IMR-90 (cell line): ENCODE data around the gene CCDC90B. TPM values are rescaled to one million over a fixed set of nuclear protein-coding genes. Genes with fewer than 3 reads are reported as not detected.
"Not testable (repeated sequence)": the region's sequence is repeated elsewhere in the genome, so short reads cannot be mapped to it uniquely, and the experiment has no call there.

Experiments used
- ATAC-seq: fragments of 200-7000 bp; cut with Tn5 transposase; 2 replicates; pipeline ENCODE4 v1.9.1; 2020; ENCODE audit warnings: low read depth, mild to moderate bottlenecking, moderate library complexity
- BruUV-seq: library from RNA; stranded (reverse); fragments of 400-500 nt; replicated peaks from 2 replicates; lab custom pipeline; 2021; lab: Mats Ljungman, UMichigan
- CTCF ChIA-PET: fragments of 300-600 bp; formaldehyde crosslinking; extraction: SDS; loops from one replicate; lab custom pipeline; 2021; ENCODE audit warnings: antibody characterized with exemption; lab: Yijun Ruan, JAX
- POLR2A ChIA-PET: fragments of 300-600 bp; sonication (Branson Sonifier 250); formaldehyde crosslinking; loops from one replicate; lab custom pipeline; 2022; ENCODE audit warnings: antibody characterized with exemption; ENCODE audit not compliant: unreplicated experiment; lab: Charles Lee
- DNase-seq: peaks from one replicate; pipeline ENCODE4 v3.0.0; 2013
- H2AFZ ChIP-seq: replicated peaks from 2 replicates; pipeline ENCODE3; 2013; ENCODE audit warnings: low read length, mild to moderate bottlenecking; ENCODE audit not compliant: poor library complexity
- H2AK5ac ChIP-seq: 2 replicates; pipeline ENCODE4 v1.6.1; 2013; ENCODE audit warnings: low read depth, low read length, inconsistent platforms
- H2AK9ac ChIP-seq: replicated peaks from 2 replicates; pipeline ENCODE3; 2013; ENCODE audit warnings: mild to moderate bottlenecking, low read depth, low read length, moderate library complexity; ENCODE audit not compliant: poor library complexity
- H2BK120ac ChIP-seq: 2 replicates; pipeline ENCODE4 v1.6.1; 2013; ENCODE audit warnings: low read depth, low read length, inconsistent platforms
- H2BK15ac ChIP-seq: 3 replicates; pipeline ENCODE4 v1.6.1; 2013; ENCODE audit warnings: low read depth, low read length, inconsistent platforms
- H2BK20ac ChIP-seq: 2 replicates; pipeline ENCODE4 v1.6.1; 2013; ENCODE audit warnings: low read depth, mild to moderate bottlenecking, inconsistent platforms, low read length, moderate library complexity
- H2BK5ac ChIP-seq: 2 replicates; pipeline ENCODE4 v1.6.1; 2013; ENCODE audit warnings: mild to moderate bottlenecking, low read depth, low read length, inconsistent platforms; ENCODE audit not compliant: poor library complexity, severe bottlenecking
- H3K14ac ChIP-seq: replicated peaks from 2 replicates; pipeline ENCODE4 v1.6.1; 2013; ENCODE audit warnings: low read depth, low read length, inconsistent platforms
- H3K18ac ChIP-seq: 2 replicates; pipeline ENCODE4 v1.6.1; 2013; ENCODE audit warnings: low read depth, low read length, control low read depth
- H3K23ac ChIP-seq: 2 replicates; pipeline ENCODE4 v1.6.1; 2013; ENCODE audit warnings: low read depth, low read length, inconsistent platforms
- H3K27ac ChIP-seq: 2 replicates; pipeline ENCODE4 v1.5.1; 2013; ENCODE audit warnings: mild to moderate bottlenecking, control low read depth, low read length; ENCODE audit not compliant: insufficient read depth
- H3K27me3 ChIP-seq: 2 replicates; pipeline ENCODE4 v1.6.1; 2013; ENCODE audit warnings: low read length; ENCODE audit not compliant: control insufficient read depth, insufficient read depth
- H3K36me3 ChIP-seq: 2 replicates; pipeline ENCODE4 v1.6.1; 2013; ENCODE audit warnings: low read length, mixed read lengths; ENCODE audit not compliant: control insufficient read depth, insufficient read depth
- H3K4ac ChIP-seq: 2 replicates; pipeline ENCODE4 v1.6.1; 2013; ENCODE audit warnings: low read depth, low read length, inconsistent platforms
- H3K4me1 ChIP-seq: 2 replicates; pipeline ENCODE4 v1.6.1; 2013; ENCODE audit warnings: low read length, mixed read lengths; ENCODE audit not compliant: control insufficient read depth, insufficient read depth
- H3K4me2 ChIP-seq: 2 replicates; pipeline ENCODE4 v1.6.1; 2013; ENCODE audit warnings: low read depth, mild to moderate bottlenecking, control low read depth, low read length, moderate library complexity
- H3K4me3 ChIP-seq: 2 replicates; pipeline ENCODE4 v1.5.1; 2013; ENCODE audit warnings: low read depth, mild to moderate bottlenecking, control low read depth, low read length, moderate library complexity; ENCODE audit not compliant: insufficient read depth
- H3K56ac ChIP-seq: 2 replicates; pipeline ENCODE4 v1.6.1; 2013; ENCODE audit warnings: low read length, inconsistent platforms; ENCODE audit not compliant: insufficient read depth; ENCODE audit errors: extremely low read depth
- H3K79me1 ChIP-seq, 2 experiments: 2 replicates each; pipeline ENCODE4 v1.6.1; 2013; ENCODE audit warnings: low read length in 2 of 2, inconsistent platforms in 1 of 2, low read depth in 1 of 2
- H3K9ac ChIP-seq: 2 replicates; pipeline ENCODE4 v1.6.1; 2013; ENCODE audit warnings: low read depth, low read length, control low read depth
- H3K9me1 ChIP-seq: 2 replicates; pipeline ENCODE4 v1.6.1; 2013; ENCODE audit warnings: low read length, inconsistent platforms; ENCODE audit not compliant: insufficient read depth
- H3K9me3 ChIP-seq: 2 replicates; pipeline ENCODE4 v1.6.1; 2013; ENCODE audit warnings: low read length; ENCODE audit not compliant: control insufficient read depth, insufficient read depth
- H4K20me1 ChIP-seq: 2 replicates; pipeline ENCODE4 v1.6.1; 2013; ENCODE audit warnings: low read length, inconsistent platforms; ENCODE audit not compliant: insufficient read depth
- H4K5ac ChIP-seq: 2 replicates; pipeline ENCODE4 v1.6.1; 2013; ENCODE audit warnings: mild to moderate bottlenecking, low read depth, low read length, control low read depth
- H4K8ac ChIP-seq, 2 experiments: 2 replicates each; pipeline ENCODE4 v1.6.1; 2013; ENCODE audit warnings: low read depth in 2 of 2, low read length in 2 of 2, control low read depth in 1 of 2, inconsistent platforms in 1 of 2
- H4K91ac ChIP-seq: 2 replicates; pipeline ENCODE4 v1.6.1; 2013; ENCODE audit warnings: low read depth, low read length, inconsistent platforms; ENCODE audit not compliant: insufficient read depth
- WGBS, 2 experiments: methylation state at CpG; one replicate each; pipeline versions ENCODE4 v1.1.5 to v1.1.7; 2013; ENCODE audit warnings: missing lambda C conversion rate in 2 of 2; ENCODE audit not compliant: insufficient read length in 1 of 2; ENCODE audit errors: extremely low coverage in 2 of 2; 5-methylcytosine and 5-hydroxymethylcytosine counted together
- dilution Hi-C: fragments of 300-500 bp; cut with HindIII; formaldehyde crosslinking; loops from one replicate; pipeline ENCODE4 v1.14.3; 2018; ENCODE audit warnings: low sequenced_read_pairs; ENCODE audit not compliant: unreplicated experiment
- in situ Hi-C: fragments of 300-500 bp; cut with MboI; formaldehyde crosslinking; loops from 3 replicates; pipeline ENCODE4 v1.14.3; 2019; ENCODE audit warnings: low sequenced_read_pairs, inconsistent platforms, mixed read lengths
- intact Hi-C: fragments of 100-400 bp; cut with micrococcal nuclease; formaldehyde crosslinking; loops from 2 replicates; pipeline ENCODE4 v1.10.0; 2022
- polyA plus RNA-seq, 3 experiments: library from polyadenylated mRNA; depleted of rRNA; stranded (reverse); fragments of >200 nt; gene quantifications; 2 replicates each; pipeline ENCODE4 v1.2.3, GENCODE V29; 2012; ENCODE audit warnings: low replicate concordance in 1 of 3
- total RNA-seq: library from RNA; depleted of rRNA; stranded (reverse); fragments of >200 nt; gene quantifications from 2 replicates; pipeline ENCODE4 v1.2.3, GENCODE V29; 2012

Gene CCDC90B
- total and polyA plus RNA-seq, 2 of the 4 experiments (the other 2 are of a cell fraction) = 35.8 to 43.7 TPM

GRCh38 chr11:83316897-83317268 lies 30.7 kb upstream of the CCDC90B start:
- H3K4me3 ChIP-seq, H2AFZ ChIP-seq, H3K56ac ChIP-seq, H3K27ac ChIP-seq, H2AK5ac ChIP-seq, CTCF ChIA-PET, H3K4ac ChIP-seq, H3K79me1 ChIP-seq, H2BK15ac ChIP-seq, H3K4me1 ChIP-seq, POLR2A ChIA-PET, in situ Hi-C loops, H3K9me1 ChIP-seq, ATAC-seq, H4K20me1 ChIP-seq, DNase-seq, H2AK9ac ChIP-seq, H4K91ac ChIP-seq, H2BK5ac ChIP-seq, H3K18ac ChIP-seq, H3K27me3 ChIP-seq, intact Hi-C loops, H2BK20ac ChIP-seq, dilution Hi-C loops, H4K5ac ChIP-seq, BruUV-seq, H4K8ac ChIP-seq, H3K23ac ChIP-seq, H3K9me3 ChIP-seq, H3K14ac ChIP-seq, H3K9ac ChIP-seq, H2BK120ac ChIP-seq, H3K36me3 ChIP-seq, H3K4me2 ChIP-seq: not testable (repeated sequence)
- 73% methylated on average over 3 of the region's 31 CpGs; no CpG with 5 or more reads in 1 of the 2 experiments for WGBS, 2 experiments

- H3K79me1 ChIP-seq, H3K56ac ChIP-seq, H3K9me3 ChIP-seq, in situ Hi-C loops, H2AK9ac ChIP-seq, POLR2A ChIA-PET, H4K20me1 ChIP-seq, ATAC-seq, dilution Hi-C loops, H2AK5ac ChIP-seq, H3K23ac ChIP-seq, H4K5ac ChIP-seq, H2BK5ac ChIP-seq, H3K18ac ChIP-seq, H4K91ac ChIP-seq, H2BK20ac ChIP-seq, H2BK15ac ChIP-seq, H3K4ac ChIP-seq, H3K4me2 ChIP-seq, H2AFZ ChIP-seq, DNase-seq, CTCF ChIA-PET, intact Hi-C loops, H3K27me3 ChIP-seq, BruUV-seq, H3K4me3 ChIP-seq, H3K9ac ChIP-seq, H3K36me3 ChIP-seq, H3K14ac ChIP-seq, H3K4me1 ChIP-seq, H3K27ac ChIP-seq, H2BK120ac ChIP-seq, H4K8ac ChIP-seq, H3K9me1 ChIP-seq: not testable (repeated sequence)
- no CpG with 5 or more reads among the region's 59 CpGs for WGBS, 2 experiments
Observed at GRCh38 chr11:83316143-83316896, 30.2 kb upstream of the CCDC90B start.
